OCI-LY7 (cell line): ENCODE measurements around the gene IGFALS. TPM values are rescaled to one million over a fixed set of nuclear protein-coding genes. Genes with fewer than 3 reads are reported as not detected.

Experiments
- BruUV-seq: library from RNA; stranded (reverse); fragments of 400-500 nt; replicated peaks from 2 replicates; lab custom pipeline; 2021; lab: Mats Ljungman, UMichigan
- CTCF ChIA-PET: fragments of 300-600 bp; sonication (Branson Sonifier 250); formaldehyde crosslinking; loops from one replicate; lab custom pipeline; 2022; ENCODE audit warnings: antibody characterized with exemption; ENCODE audit not compliant: unreplicated experiment; lab: Charles Lee
- POLR2A ChIA-PET: fragments of 300-600 bp; sonication (Branson Sonifier 250); formaldehyde crosslinking; loops from one replicate; lab custom pipeline; 2022; ENCODE audit warnings: antibody characterized with exemption; lab: Charles Lee
- DNase-seq: peaks from one replicate; pipeline ENCODE4 v3.0.0-alpha.2; 2015; ENCODE audit warnings: low spot score
- H2AFZ ChIP-seq: fragments of 200-600 bp; sonication (generic), shearing (Covaris generic); 2 replicates; pipeline ENCODE4 v1.6.1; 2014; ENCODE audit warnings: mild to moderate bottlenecking, antibody characterized with exemption, low read length, moderate library complexity
- H3K27ac ChIP-seq: fragments of 200-600 bp; sonication (generic); 2 replicates; pipeline ENCODE4 v1.5.1; 2014; ENCODE audit warnings: mixed run types, low read depth, mild to moderate bottlenecking, moderate library complexity, low read length, inconsistent platforms; ENCODE audit not compliant: poor library complexity, severe bottlenecking
- H3K36me3 ChIP-seq: fragments of 200-600 bp; sonication (generic); 2 replicates; pipeline ENCODE4 v1.6.1; 2014; ENCODE audit warnings: mild to moderate bottlenecking, antibody characterized with exemption, low read length, moderate library complexity, mixed read lengths; ENCODE audit not compliant: insufficient read depth
- H3K4me1 ChIP-seq: fragments of 200-600 bp; sonication (generic); 2 replicates; pipeline ENCODE4 v1.5.1; 2014; ENCODE audit warnings: mild to moderate bottlenecking, low read length; ENCODE audit not compliant: insufficient read depth, poor library complexity, severe bottlenecking
- H3K4me2 ChIP-seq: fragments of 200-600 bp; sonication (generic); 2 replicates; pipeline ENCODE4 v1.6.1; 2014; ENCODE audit warnings: mild to moderate bottlenecking, low read length
- H3K4me3 ChIP-seq: fragments of 200-600 bp; sonication (generic); 2 replicates; pipeline ENCODE4 v1.5.1; 2014; ENCODE audit warnings: mild to moderate bottlenecking, low read depth, low read length; ENCODE audit not compliant: poor library complexity, severe bottlenecking
- H3K79me2 ChIP-seq: fragments of 200-600 bp; sonication (generic); 2 replicates; pipeline ENCODE4 v1.6.1; 2016; ENCODE audit warnings: low read depth, mild to moderate bottlenecking, low read length, moderate library complexity, mixed read lengths; ENCODE audit not compliant: insufficient read depth
- H3K9me2 ChIP-seq: fragments of 200-600 bp; sonication (generic); 2 replicates; pipeline ENCODE4 v1.6.1; 2016; ENCODE audit warnings: mild to moderate bottlenecking, low read length, mixed read lengths; ENCODE audit not compliant: insufficient read depth
- H3K9me3 ChIP-seq: fragments of 200-600 bp; sonication (generic); 2 replicates; pipeline ENCODE4 v1.6.1; 2014; ENCODE audit warnings: mild to moderate bottlenecking, mixed run types, low read length, mixed read lengths
- H4K20me1 ChIP-seq: fragments of 200-600 bp; sonication (generic); 2 replicates; pipeline ENCODE4 v1.6.1; 2014; ENCODE audit warnings: mild to moderate bottlenecking, antibody characterized with exemption, low read length, moderate library complexity, mixed read lengths; ENCODE audit not compliant: insufficient read depth
- EZH2phosphoT487 ChIP-seq: fragments of 200-600 bp; sonication (generic); IDR thresholded peaks from 2 replicates; pipeline ENCODE4 v1.6.1; 2018; ENCODE audit warnings: low read depth, borderline replicate concordance, mild to moderate bottlenecking, mixed run types, antibody characterized with exemption, low read length, moderate library complexity, mixed read lengths
- intact Hi-C: fragments of 100-400 bp; cut with micrococcal nuclease; formaldehyde crosslinking; loops from one replicate; pipeline ENCODE4 v1.10.0; 2022; ENCODE audit not compliant: unreplicated experiment
- total RNA-seq, 2 experiments: library from RNA; depleted of rRNA in 1 of 2; stranded (reverse); fragments of >200 nt in 1 of 2; shearing (Covaris generic) in 1 of 2; gene quantifications; 2 replicates each; pipeline ENCODE4 v1.2.3, GENCODE V29; 2014 to 2022
- TF ChIP-seq, protein P1 (sequence below): fragments of 200-600 bp; sonication (generic); conservative IDR thresholded peaks from 2 replicates; pipeline ENCODE4 v1.5.1; 2014; ENCODE audit warnings: mild to moderate bottlenecking, antibody characterized with exemption, low read length, moderate library complexity, mixed read lengths

Gene IGFALS
- total RNA-seq, 2 experiments from 2014 or later = 0.13 TPM; not detected in 1

DNA sequence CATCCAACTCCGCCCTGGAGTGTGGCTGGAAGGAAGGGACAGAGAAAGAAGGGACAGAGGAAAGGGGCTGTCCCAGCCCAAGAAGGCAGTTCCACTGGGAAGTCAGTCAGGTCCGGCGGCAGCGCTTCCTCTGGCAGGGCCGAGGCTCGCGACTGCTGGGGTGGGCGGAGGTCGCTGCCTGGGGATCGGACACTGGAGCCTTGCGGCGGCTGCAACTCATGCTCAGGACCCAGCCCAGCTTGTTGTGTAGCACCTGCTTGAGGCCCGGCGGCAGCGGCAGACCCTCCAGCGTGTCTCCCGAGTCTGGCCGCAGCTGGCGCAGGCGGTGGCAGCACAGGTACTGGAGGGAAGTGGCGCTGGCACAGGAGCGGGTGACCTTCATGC is 16.5 kb downstream of the IGFALS start:
- intact Hi-C loops = no loop called here
- CTCF ChIA-PET = no interaction called here
- TF ChIP-seq, protein P1, sequence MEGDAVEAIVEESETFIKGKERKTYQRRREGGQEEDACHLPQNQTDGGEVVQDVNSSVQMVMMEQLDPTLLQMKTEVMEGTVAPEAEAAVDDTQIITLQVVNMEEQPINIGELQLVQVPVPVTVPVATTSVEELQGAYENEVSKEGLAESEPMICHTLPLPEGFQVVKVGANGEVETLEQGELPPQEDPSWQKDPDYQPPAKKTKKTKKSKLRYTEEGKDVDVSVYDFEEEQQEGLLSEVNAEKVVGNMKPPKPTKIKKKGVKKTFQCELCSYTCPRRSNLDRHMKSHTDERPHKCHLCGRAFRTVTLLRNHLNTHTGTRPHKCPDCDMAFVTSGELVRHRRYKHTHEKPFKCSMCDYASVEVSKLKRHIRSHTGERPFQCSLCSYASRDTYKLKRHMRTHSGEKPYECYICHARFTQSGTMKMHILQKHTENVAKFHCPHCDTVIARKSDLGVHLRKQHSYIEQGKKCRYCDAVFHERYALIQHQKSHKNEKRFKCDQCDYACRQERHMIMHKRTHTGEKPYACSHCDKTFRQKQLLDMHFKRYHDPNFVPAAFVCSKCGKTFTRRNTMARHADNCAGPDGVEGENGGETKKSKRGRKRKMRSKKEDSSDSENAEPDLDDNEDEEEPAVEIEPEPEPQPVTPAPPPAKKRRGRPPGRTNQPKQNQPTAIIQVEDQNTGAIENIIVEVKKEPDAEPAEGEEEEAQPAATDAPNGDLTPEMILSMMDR = no peak
- TF ChIP-seq EZH2phosphoT487 = no peak
- no peak overlapping the region for H2AFZ ChIP-seq
- H3K4me3 ChIP-seq = no peak overlapping the region
- H3K9me3 ChIP-seq = no peaks in the 10 kb centered on the region
- H3K4me2 ChIP-seq = no peak overlapping the region
- no peak for DNase-seq
- H4K20me1 ChIP-seq = no peaks in the 10 kb centered on the region
- peaks cover 64% of the 10 kb centered on the region for H3K36me3 ChIP-seq
- peaks cover 19% of the 10 kb centered on the region for H3K4me1 ChIP-seq
- no TSS peak for BruUV-seq
- no peak overlapping the region for H3K27ac ChIP-seq
- POLR2A ChIA-PET = no interaction called here
- no peaks in the 10 kb centered on the region for H3K9me2 ChIP-seq
- H3K79me2 ChIP-seq = peaks cover 22% of the 10 kb centered on the region; the same call in 1 of the 2 replicates

DNA sequence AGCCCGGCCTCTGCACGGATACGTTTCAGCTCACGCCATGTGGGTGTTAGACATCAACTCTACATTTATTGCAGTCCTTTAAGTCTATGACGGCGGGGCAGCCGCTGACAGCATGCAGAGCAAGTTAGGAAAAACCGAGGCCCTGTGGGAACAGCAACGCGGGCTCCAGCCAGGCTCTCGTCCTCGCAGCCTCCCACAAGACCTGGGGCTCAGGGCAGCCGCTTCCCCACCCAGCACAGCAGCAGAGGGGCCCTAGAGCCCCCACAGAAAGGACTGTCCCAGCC is 16.9 kb downstream of the IGFALS start:
- Histone ChIP-seq H3K9me2 (no peaks in the 10 kb centered on the region), H3K79me2 (peaks cover 26% of the 10 kb centered on the region; the same call in 1 of the 2 replicates), H3K36me3 (peaks cover 67% of the 10 kb centered on the region), H2AFZ (no peak overlapping the region), H3K4me2 (no peak overlapping the region), H3K4me3 (no peak overlapping the region), H3K27ac (no peak overlapping the region), H3K4me1 (peaks cover 18% of the 10 kb centered on the region), H4K20me1 (no peaks in the 10 kb centered on the region), H3K9me3 (no peaks in the 10 kb centered on the region)
- DNase-seq = no peak
- ChIA-PET CTCF (no interaction called here), POLR2A (no interaction called here)
- BruUV-seq = no TSS peak
- intact Hi-C loops = no loop called here
- no peak for TF ChIP-seq EZH2phosphoT487
- TF ChIP-seq, protein P1 = no peak

DNA sequence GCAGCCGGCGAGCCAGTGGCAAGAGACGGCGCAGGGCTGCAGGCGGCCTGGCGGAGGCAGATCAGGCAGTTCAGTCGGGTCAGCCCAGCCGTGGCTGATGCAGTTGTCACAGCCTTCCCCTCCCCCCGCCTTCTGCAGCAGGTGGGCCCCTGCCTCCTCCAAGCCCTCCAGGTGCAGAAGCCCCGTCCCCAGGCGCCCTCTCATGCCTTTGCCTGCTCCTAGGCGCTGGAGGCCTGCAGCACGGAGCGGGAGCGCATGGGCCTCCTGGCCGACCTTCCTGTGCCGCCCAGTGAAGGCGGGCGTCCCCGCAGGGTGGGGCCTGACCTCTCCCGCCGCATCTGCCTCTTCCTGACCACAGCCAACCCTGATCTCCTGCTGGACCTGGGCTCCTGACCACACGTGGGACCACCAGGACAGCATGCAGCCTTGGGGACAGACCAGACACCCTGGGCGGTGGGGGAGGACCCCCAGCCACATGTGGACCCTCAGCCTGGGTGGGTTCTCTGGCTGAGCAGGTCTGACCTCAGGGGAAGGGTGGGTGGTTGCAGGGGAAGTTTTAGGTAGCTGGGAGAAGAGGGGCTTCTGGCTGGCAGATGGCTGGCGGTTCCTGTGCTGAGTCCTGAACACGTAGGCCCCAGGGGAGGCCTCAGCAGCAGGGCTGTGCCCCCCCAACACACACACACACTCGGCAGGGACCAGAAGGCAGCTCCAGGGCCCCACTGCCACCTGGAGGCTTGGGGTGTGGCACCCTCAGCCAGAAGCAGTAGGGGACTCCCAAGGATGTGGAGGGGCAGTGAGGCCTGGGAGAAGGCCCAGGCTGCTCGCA is 17.4 kb downstream of the IGFALS start:
- peaks cover 67% of the 10 kb centered on the region for H3K36me3 ChIP-seq
- intact Hi-C loops = no loop called here
- DNase-seq = no peak
- CTCF ChIA-PET = no interaction called here
- TF ChIP-seq, protein P1 = no peak
- TF ChIP-seq EZH2phosphoT487 = no peak
- no TSS peak for BruUV-seq
- peaks cover 13% of the 10 kb centered on the region for H3K4me1 ChIP-seq
- POLR2A ChIA-PET = no interaction called here
- H3K4me2 ChIP-seq = no peak overlapping the region
- H3K27ac ChIP-seq = no peak overlapping the region
- no peak overlapping the region for H3K4me3 ChIP-seq
- no peaks in the 10 kb centered on the region for H4K20me1 ChIP-seq
- no peaks in the 10 kb centered on the region for H3K9me3 ChIP-seq
- no peak overlapping the region for H2AFZ ChIP-seq
- H3K9me2 ChIP-seq = no peaks in the 10 kb centered on the region
- H3K79me2 ChIP-seq = peaks cover 26% of the 10 kb centered on the region; the same call in 1 of the 2 replicates
